Activated CD4-positive, alpha-beta memory T cell treated with anti-CD3 and anti-CD28 coated beads, Interleukin-2, amount 10 ng/mL, durations not matched to agents 7 days and 5 days (primary cell): ENCODE measurements around the gene DSCAML1. TPM values are rescaled to one million over a fixed set of nuclear protein-coding genes. Genes with fewer than 3 reads are reported as not detected.

ENCODE experiments used
- CTCF ChIA-PET: fragments of 350-600 bp; sonication (Branson Sonifier 250); formaldehyde crosslinking; loops from one replicate; lab custom pipeline; 2021; ENCODE audit warnings: antibody characterized with exemption, inconsistent platforms; lab: Charles Lee
- POLR2A ChIA-PET: fragments of 350-600 bp; sonication (Branson Sonifier 250); formaldehyde crosslinking; loops from one replicate; lab custom pipeline; 2021; ENCODE audit warnings: antibody characterized with exemption; lab: Charles Lee
- DNase-seq: peaks from one replicate; pipeline ENCODE4 v3.0.0-alpha.2; 2020
- H3K27ac Mint-ChIP-seq: one replicate; pipeline ENCODE4 v1.8.0; 2021; ENCODE audit warnings: mild to moderate bottlenecking, mixed read lengths
- H3K27me3 Mint-ChIP-seq: one replicate; pipeline ENCODE4 v1.8.0; 2021; ENCODE audit warnings: mixed read lengths
- H3K36me3 Mint-ChIP-seq: one replicate; pipeline ENCODE4 v1.8.0; 2021; ENCODE audit warnings: low read depth, mixed read lengths
- H3K4me1 Mint-ChIP-seq: one replicate; pipeline ENCODE4 v1.8.0; 2021; ENCODE audit warnings: mixed read lengths
- H3K4me3 Mint-ChIP-seq: one replicate; pipeline ENCODE4 v1.8.0; 2021; ENCODE audit warnings: mild to moderate bottlenecking, mixed read lengths
- H3K9me3 Mint-ChIP-seq: one replicate; pipeline ENCODE4 v1.8.0; 2021; ENCODE audit warnings: mixed read lengths
- total RNA-seq, 2 experiments: library from RNA; stranded (reverse); gene quantifications; one replicate each; pipeline ENCODE4 v1.2.3, GENCODE V29; 2021

Gene DSCAML1
- total RNA-seq, 2 experiments from 2014 or later, result 0.03 TPM; not detected in 1

GRCh38 chr11:117601006-117601708 lies 195.9 kb downstream of the DSCAML1 start:
- no peak overlapping the region for H3K4me3 Mint-ChIP-seq
- H3K4me1 Mint-ChIP-seq, result peaks cover 2% of the 10 kb centered on the region
- H3K27ac Mint-ChIP-seq, result no peak overlapping the region
- no peaks in the 10 kb centered on the region for H3K9me3 Mint-ChIP-seq
- DNase-seq, result no peak
- H3K27me3 Mint-ChIP-seq, result peaks cover 21% of the 10 kb centered on the region
- no peaks in the 10 kb centered on the region for H3K36me3 Mint-ChIP-seq
- ChIA-PET CTCF (interaction anchor here (0.7 kb wide), 1 partner anchor 17 kb away, joined by 5 read pairs; no protein-coding TSS in a partner anchor), POLR2A (no interaction called here)

GRCh38 chr11:117600234-117600783 lies 196.7 kb downstream of the DSCAML1 start:
- CTCF ChIA-PET, result no interaction called here

GRCh38 chr11:117597071-117597470 lies 199.9 kb downstream of the DSCAML1 start:
- CTCF ChIA-PET, result interaction anchor here (1.0 to 1.4 kb wide), 2 partner anchors 25 to 171 kb away, joined by 3 to 4 read pairs; no protein-coding TSS in a partner anchor
- Mint-ChIP-seq H3K9me3 (no peaks in the 10 kb centered on the region), H3K27me3 (peaks cover 24% of the 10 kb centered on the region), H3K36me3 (no peaks in the 10 kb centered on the region), H3K4me1 (peaks cover 4% of the 10 kb centered on the region), H3K4me3 (no peak overlapping the region), H3K27ac (no peak overlapping the region)
- DNase-seq, result peak; percentile 68
- POLR2A ChIA-PET, result interaction anchor here (0.9 kb wide), 1 partner anchor 12 kb away, joined by 3 read pairs; no protein-coding TSS in a partner anchor

More at GRCh38 chr11:117600234-117600783, 196.7 kb downstream of the DSCAML1 start:
- Mint-ChIP-seq H3K4me1 (peaks cover under 1% of the 10 kb centered on the region), H3K4me3 (no peak overlapping the region), H3K36me3 (no peaks in the 10 kb centered on the region), H3K9me3 (no peaks in the 10 kb centered on the region), H3K27me3 (peaks cover 21% of the 10 kb centered on the region), H3K27ac (no peak overlapping the region)
- POLR2A ChIA-PET, result no interaction called here
- DNase-seq, result no peak

GRCh38 chr11:117595440-117595839 lies 201.6 kb downstream of the DSCAML1 start:
- peaks cover 19% of the 10 kb centered on the region for H3K27me3 Mint-ChIP-seq

GRCh38 chr11:117594721-117595120 lies 202.3 kb downstream of the DSCAML1 start:
- POLR2A ChIA-PET, result no interaction called here
- Mint-ChIP-seq H3K9me3 (no peaks in the 10 kb centered on the region), H3K4me1 (peaks cover 4% of the 10 kb centered on the region), H3K4me3 (no peak overlapping the region), H3K36me3 (no peaks in the 10 kb centered on the region), H3K27ac (no peak overlapping the region), H3K27me3 (peaks cover 15% of the 10 kb centered on the region)
- no peak for DNase-seq
- CTCF ChIA-PET, result no interaction called here

More at GRCh38 chr11:117595440-117595839, 201.6 kb downstream of the DSCAML1 start:
- peaks cover 4% of the 10 kb centered on the region for H3K4me1 Mint-ChIP-seq
- H3K4me3 Mint-ChIP-seq, result no peak overlapping the region
- no peak overlapping the region for H3K27ac Mint-ChIP-seq
- H3K36me3 Mint-ChIP-seq, result no peaks in the 10 kb centered on the region
- H3K9me3 Mint-ChIP-seq, result no peaks in the 10 kb centered on the region
- ChIA-PET CTCF (no interaction called here), POLR2A (interaction anchor here (0.7 kb wide), 1 partner anchor 935 kb away, joined by 3 read pairs; no protein-coding TSS in a partner anchor)
- DNase-seq, result no peak

GRCh38 chr11:117593065-117593464 lies 204.0 kb downstream of the DSCAML1 start:
- H3K4me1 Mint-ChIP-seq, result peaks cover 4% of the 10 kb centered on the region
- no peaks in the 10 kb centered on the region for H3K9me3 Mint-ChIP-seq
- ChIA-PET CTCF (no interaction called here), POLR2A (no interaction called here)
- no peak overlapping the region for H3K27ac Mint-ChIP-seq
- H3K36me3 Mint-ChIP-seq, result no peaks in the 10 kb centered on the region
- DNase-seq, result no peak
- H3K4me3 Mint-ChIP-seq, result no peak overlapping the region
- peaks cover 10% of the 10 kb centered on the region for H3K27me3 Mint-ChIP-seq

- no peak overlapping the region for H3K4me3 Mint-ChIP-seq
Observed at GRCh38 chr11:117591316-117592039, 205.5 kb downstream of the DSCAML1 start.

GRCh38 chr11:117589063-117589462 lies 208.0 kb downstream of the DSCAML1 start:
- ChIA-PET CTCF (no interaction called here), POLR2A (no interaction called here)
- H3K27me3 Mint-ChIP-seq, result peaks cover 2% of the 10 kb centered on the region
- H3K4me1 Mint-ChIP-seq, result no peaks in the 10 kb centered on the region
- H3K9me3 Mint-ChIP-seq, result no peaks in the 10 kb centered on the region
- H3K27ac Mint-ChIP-seq, result no peak overlapping the region
- no peaks in the 10 kb centered on the region for H3K36me3 Mint-ChIP-seq
- no peak for DNase-seq
- H3K4me3 Mint-ChIP-seq, result no peak overlapping the region

More at GRCh38 chr11:117591316-117592039, 205.5 kb downstream of the DSCAML1 start:
- Mint-ChIP-seq H3K27ac (no peak overlapping the region), H3K9me3 (no peaks in the 10 kb centered on the region), H3K36me3 (no peaks in the 10 kb centered on the region), H3K27me3 (peaks cover 10% of the 10 kb centered on the region), H3K4me1 (peaks cover 4% of the 10 kb centered on the region)
- CTCF ChIA-PET, result no interaction called here
- no peak for DNase-seq
- POLR2A ChIA-PET, result no interaction called here

GRCh38 chr11:117588166-117588810 lies 208.7 kb downstream of the DSCAML1 start:
- Mint-ChIP-seq H3K27ac (no peak overlapping the region), H3K4me1 (no peaks in the 10 kb centered on the region), H3K36me3 (no peaks in the 10 kb centered on the region), H3K9me3 (no peaks in the 10 kb centered on the region), H3K27me3 (peaks cover 2% of the 10 kb centered on the region), H3K4me3 (no peak overlapping the region)
- ChIA-PET CTCF (interaction anchor here (1.5 kb wide), 1 partner anchor 33 kb away, joined by 4 read pairs; no protein-coding TSS in a partner anchor), POLR2A (no interaction called here)
- DNase-seq, result no peak

- H3K27ac Mint-ChIP-seq, result no peak overlapping the region
- no peak for DNase-seq
- CTCF ChIA-PET, result interaction anchor here (1.5 kb wide), 1 partner anchor 34 kb away, joined by 4 read pairs; no protein-coding TSS in a partner anchor
- H3K4me3 Mint-ChIP-seq, result no peak overlapping the region
- no peaks in the 10 kb centered on the region for H3K9me3 Mint-ChIP-seq
- H3K4me1 Mint-ChIP-seq, result no peaks in the 10 kb centered on the region
- no peaks in the 10 kb centered on the region for H3K36me3 Mint-ChIP-seq
- H3K27me3 Mint-ChIP-seq, result peaks cover 2% of the 10 kb centered on the region
- POLR2A ChIA-PET, result no interaction called here
Observed at GRCh38 chr11:117587416-117587815, 209.6 kb downstream of the DSCAML1 start.

GRCh38 chr11:117586392-117586791 lies 210.6 kb downstream of the DSCAML1 start:
- ChIA-PET POLR2A (no interaction called here), CTCF (no interaction called here)
- peaks cover 2% of the 10 kb centered on the region for H3K27me3 Mint-ChIP-seq
- H3K36me3 Mint-ChIP-seq, result no peaks in the 10 kb centered on the region
- H3K4me3 Mint-ChIP-seq, result no peak overlapping the region
- no peaks in the 10 kb centered on the region for H3K9me3 Mint-ChIP-seq
- H3K27ac Mint-ChIP-seq, result no peak overlapping the region
- DNase-seq, result no peak
- no peaks in the 10 kb centered on the region for H3K4me1 Mint-ChIP-seq

GRCh38 chr11:117585631-117586030 lies 211.4 kb downstream of the DSCAML1 start:
- no peaks in the 10 kb centered on the region for H3K4me1 Mint-ChIP-seq

More at GRCh38 chr11:117585631-117586030, 211.4 kb downstream of the DSCAML1 start:
- CTCF ChIA-PET, result no interaction called here
- Mint-ChIP-seq H3K27me3 (peaks cover 3% of the 10 kb centered on the region), H3K36me3 (no peaks in the 10 kb centered on the region), H3K9me3 (no peaks in the 10 kb centered on the region), H3K27ac (no peak overlapping the region), H3K4me3 (no peak overlapping the region)
- POLR2A ChIA-PET, result no interaction called here
- DNase-seq, result no peak
